C4-2B (cell line): ENCODE data around the gene CTTN.

Experiments used
- ZFX ChIP-seq: fragments of 450-650 bp; IDR thresholded peaks from 2 replicates; pipeline ENCODE4 v1.6.1; 2017
- TF ChIP-seq, protein P1 (sequence below): fragments of 450-650 bp; conservative IDR thresholded peaks from 2 replicates; pipeline ENCODE4 v1.5.1; 2017; ENCODE audit warnings: mild to moderate bottlenecking

DNA sequence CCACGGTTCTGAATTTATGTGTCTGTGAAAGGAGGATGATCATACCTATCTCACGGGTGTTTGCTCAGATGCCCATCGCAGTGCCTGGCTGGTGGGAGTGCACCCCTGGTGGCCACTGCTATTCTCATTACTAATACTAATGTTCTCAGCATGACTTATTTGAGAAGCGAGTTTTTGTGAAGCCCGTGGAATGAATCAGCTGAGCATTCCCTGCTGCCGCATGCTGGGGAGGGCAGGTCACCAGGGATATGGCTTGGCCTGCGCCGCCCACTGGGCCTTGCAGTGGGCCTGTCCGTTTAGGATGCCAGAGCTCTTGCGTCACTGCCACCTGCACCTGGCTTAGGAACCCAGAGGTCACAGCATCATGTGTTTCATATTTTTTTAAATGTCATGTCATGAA is 16.9 kb downstream of the CTTN start:
- TF ChIP-seq, protein P1, sequence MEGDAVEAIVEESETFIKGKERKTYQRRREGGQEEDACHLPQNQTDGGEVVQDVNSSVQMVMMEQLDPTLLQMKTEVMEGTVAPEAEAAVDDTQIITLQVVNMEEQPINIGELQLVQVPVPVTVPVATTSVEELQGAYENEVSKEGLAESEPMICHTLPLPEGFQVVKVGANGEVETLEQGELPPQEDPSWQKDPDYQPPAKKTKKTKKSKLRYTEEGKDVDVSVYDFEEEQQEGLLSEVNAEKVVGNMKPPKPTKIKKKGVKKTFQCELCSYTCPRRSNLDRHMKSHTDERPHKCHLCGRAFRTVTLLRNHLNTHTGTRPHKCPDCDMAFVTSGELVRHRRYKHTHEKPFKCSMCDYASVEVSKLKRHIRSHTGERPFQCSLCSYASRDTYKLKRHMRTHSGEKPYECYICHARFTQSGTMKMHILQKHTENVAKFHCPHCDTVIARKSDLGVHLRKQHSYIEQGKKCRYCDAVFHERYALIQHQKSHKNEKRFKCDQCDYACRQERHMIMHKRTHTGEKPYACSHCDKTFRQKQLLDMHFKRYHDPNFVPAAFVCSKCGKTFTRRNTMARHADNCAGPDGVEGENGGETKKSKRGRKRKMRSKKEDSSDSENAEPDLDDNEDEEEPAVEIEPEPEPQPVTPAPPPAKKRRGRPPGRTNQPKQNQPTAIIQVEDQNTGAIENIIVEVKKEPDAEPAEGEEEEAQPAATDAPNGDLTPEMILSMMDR, result no peak
- no peak for TF ChIP-seq ZFX
